ENCODE measurements around the gene LEFTY2. TPM values are rescaled to one million over a fixed set of nuclear protein-coding genes. Genes with fewer than 3 reads are reported as not detected.

The LEFTY2 gene
- total and polyA plus RNA-seq, 9 of the 15 experiments (the other 6 are each of a cell fraction or from before 2014, with no cell fraction given) = 0.04 to 0.14 TPM; not detected in 7

DNA sequence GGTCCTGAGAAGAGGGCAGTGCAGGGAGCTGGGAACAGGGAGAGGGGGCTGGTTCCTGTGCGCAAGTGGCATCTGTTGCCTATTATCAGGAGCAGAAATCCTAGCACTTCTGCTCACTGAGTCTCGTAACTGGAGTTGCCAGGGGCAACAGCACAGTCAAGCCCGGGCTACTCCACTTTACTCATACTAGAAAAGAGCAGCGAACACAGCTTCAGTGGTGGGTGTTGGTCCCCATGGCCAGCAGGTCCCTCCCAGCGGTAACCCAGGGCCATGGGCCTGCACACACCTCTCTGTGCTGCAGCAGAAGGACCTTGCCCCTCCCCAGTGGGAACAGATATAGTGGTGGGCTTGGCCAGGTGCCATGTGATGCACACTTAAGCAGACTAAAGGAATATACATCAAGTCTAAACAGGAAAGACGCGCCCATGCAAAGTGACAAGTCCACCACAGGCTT lies 25.5 kb downstream of the LEFTY2 start:
- no peak overlapping the region for H3K4me3 ChIP-seq
- H3K4me2 ChIP-seq (ENCODE audit: insufficient read depth, low read length) = no peak overlapping the region
- no peak overlapping the region for H3K9ac ChIP-seq (ENCODE audit: insufficient read depth in 1 of 2, low read depth in 2 of 2, low read length in 2 of 2)
- 72% methylated on average over 7 of the region's 7 CpGs for WGBS (ENCODE audit: insufficient coverage, low coverage, missing lambda C conversion rate)
- no peaks in the 10 kb centered on the region for H3K9me1 ChIP-seq (ENCODE audit: control insufficient read depth, insufficient read depth, low read length)
- H4K20me1 ChIP-seq (replicated peaks; ENCODE audit: control insufficient read depth, insufficient read depth, low read length) = no peaks in the 10 kb centered on the region
- intact Hi-C loops (cut with micrococcal nuclease) = no loop called here
- BruUV-seq (replicated peaks) = no TSS peak
- in situ Hi-C loops (cut with MboI) = no loop called here
- H3K4me1 ChIP-seq (replicated peaks in 1 of 2; ENCODE audit: control insufficient read depth in 2 of 2, insufficient read depth in 2 of 2, low read length in 2 of 2) = peaks cover 0 to 12% of the 10 kb centered on the region in 2 experiments; a peak in 2 of 5 replicates
- no peak overlapping the region for H3K27ac ChIP-seq (ENCODE audit: extremely low read depth, low read depth, low read length)
- no peaks in the 10 kb centered on the region for H3K27me3 ChIP-seq (ENCODE audit: control insufficient read depth in 2 of 2, insufficient read depth in 2 of 2, low read length in 2 of 2)
- no peak for FAIRE-seq
- H3K9me3 ChIP-seq (replicated peaks; ENCODE audit: control insufficient read depth, insufficient read depth, low read depth, low read length) = no peaks in the 10 kb centered on the region
- H3K79me2 ChIP-seq (ENCODE audit: control insufficient read depth, insufficient read depth, low read length) = 0 out of 3 replicates have a peak, but pooled peaks cover under 1% of the 10 kb centered on the region
- ChIA-PET POLR2A (interaction anchor here (0.6 to 2.4 kb wide), 8 partner anchors 8 to 491 kb away, joined by 3 to 9 read pairs (median 3); no protein-coding TSS in a partner anchor), CTCF (ENCODE audit: low intra/inter-chr PET ratio) (no interaction called here)
- TF ChIP-seq RFX1 (IDR thresholded peaks at IDR 0.05) = peak; percentile 71; the same call in 1 of the 2 replicates
- TF ChIP-seq CSDE1 (IDR thresholded peaks at IDR 0.05) = no peak
- TF ChIP-seq NFIC (IDR thresholded peaks at IDR 0.05) = peak; percentile 70
- peak; percentile 7; the same call in 2 of the 3 replicates for ATAC-seq
- DNase-seq (ENCODE audit: extremely low read depth in 1 of 4, low spot score in 3 of 4) = no peak
- peaks cover 35% of the 10 kb centered on the region for H3K36me3 ChIP-seq (ENCODE audit: control insufficient read depth, insufficient read depth, low read length)
- no peak overlapping the region for H2AFZ ChIP-seq (ENCODE audit: low read depth, low read length)

DNA sequence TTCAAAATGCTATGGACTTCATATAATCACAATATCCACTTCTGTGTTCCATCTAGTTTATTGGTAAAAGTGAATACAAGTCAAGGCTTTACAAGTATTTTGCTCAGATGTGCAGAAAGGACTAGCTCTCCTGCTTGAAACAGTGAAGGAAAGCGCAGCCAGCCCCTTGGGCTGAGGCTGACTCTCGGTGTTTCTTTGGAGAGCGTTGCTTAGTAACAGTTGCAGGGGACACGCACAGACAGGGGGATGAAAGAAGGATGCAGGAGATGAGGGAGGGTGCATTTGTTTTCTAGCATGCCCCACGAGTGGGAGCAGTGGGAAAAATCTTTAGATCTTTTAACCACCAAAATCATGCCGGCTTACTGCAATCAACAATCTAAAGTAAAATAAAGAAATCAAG lies 26.1 kb downstream of the LEFTY2 start:
- in situ Hi-C loops (cut with MboI) = no loop called here
- WGBS (ENCODE audit: insufficient coverage, low coverage, missing lambda C conversion rate) = 64% methylated on average over 6 of the region's 6 CpGs
- intact Hi-C loops (cut with micrococcal nuclease) = no loop called here
- TF ChIP-seq MTF1 (CRISPR knock-in tag; IDR thresholded peaks at IDR 0.05; ENCODE audit: borderline replicate concordance) (no peak), KDM2B (CRISPR knock-in tag; IDR thresholded peaks at IDR 0.05) (no peak)

More for the DNA sequence above, 26.1 kb downstream of the LEFTY2 start:
- FAIRE-seq (no peak), DNase-seq (ENCODE audit: extremely low read depth in 1 of 4, low spot score in 3 of 4) (no peak), ATAC-seq (no peak)
- Histone ChIP-seq H3K4me1 (replicated peaks in 1 of 2; ENCODE audit: control insufficient read depth in 2 of 2, insufficient read depth in 2 of 2, low read length in 2 of 2) (peaks cover 0 to 12% of the 10 kb centered on the region in 2 experiments; a peak in 2 of 5 replicates), H3K9ac (ENCODE audit: insufficient read depth in 1 of 2, low read depth in 2 of 2, low read length in 2 of 2) (no peak overlapping the region), H3K27ac (ENCODE audit: extremely low read depth, low read depth, low read length) (no peak overlapping the region), H3K9me1 (ENCODE audit: control insufficient read depth, insufficient read depth, low read length) (no peaks in the 10 kb centered on the region), H4K20me1 (replicated peaks; ENCODE audit: control insufficient read depth, insufficient read depth, low read length) (no peaks in the 10 kb centered on the region), H3K4me2 (ENCODE audit: insufficient read depth, low read length) (no peak overlapping the region), H2AFZ (ENCODE audit: low read depth, low read length) (no peak overlapping the region), H3K36me3 (ENCODE audit: control insufficient read depth, insufficient read depth, low read length) (peaks cover 29% of the 10 kb centered on the region; the same call in 2 of the 3 replicates), H3K4me3 (no peak overlapping the region), H3K27me3 (ENCODE audit: control insufficient read depth in 2 of 2, insufficient read depth in 2 of 2, low read length in 2 of 2) (no peaks in the 10 kb centered on the region), H3K79me2 (ENCODE audit: control insufficient read depth, insufficient read depth, low read length) (no peaks in the 10 kb centered on the region), H3K9me3 (replicated peaks; ENCODE audit: control insufficient read depth, insufficient read depth, low read depth, low read length) (no peaks in the 10 kb centered on the region)
- CTCF ChIA-PET (ENCODE audit: low intra/inter-chr PET ratio) = no interaction called here
- BruUV-seq (replicated peaks) = no TSS peak
- POLR2A ChIA-PET = interaction anchor here (0.6 to 2.4 kb wide), 7 partner anchors 9 to 569 kb away, joined by 3 to 9 read pairs (median 3); no protein-coding TSS in a partner anchor
